ENCODE results near the gene DMBT1.

DNA sequence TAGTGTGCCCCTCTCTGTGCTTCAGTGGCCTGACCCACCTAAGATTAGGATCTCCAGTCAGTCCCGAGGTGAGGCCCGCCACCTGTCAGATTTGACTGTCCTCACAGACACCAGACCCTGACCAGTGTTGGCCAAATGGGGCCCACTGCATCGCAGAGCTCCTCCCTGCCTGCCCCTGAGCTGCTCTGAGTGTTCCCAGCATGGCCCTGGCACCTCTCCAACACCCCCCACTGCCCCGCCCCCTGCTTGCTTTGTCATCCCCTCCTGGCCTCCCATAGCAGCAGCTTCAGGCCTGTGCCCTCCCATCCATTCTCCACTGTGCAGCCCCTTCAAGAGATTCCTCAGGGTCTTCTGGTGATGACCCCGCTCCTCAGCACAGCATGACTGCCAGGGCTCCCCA is 71.5 kb downstream of the DMBT1 start:
- TF ChIP-seq POLR2A (IDR thresholded peaks at IDR 0.05; ENCODE audit: low read depth), result no peak
- TF ChIP-seq, protein P1, sequence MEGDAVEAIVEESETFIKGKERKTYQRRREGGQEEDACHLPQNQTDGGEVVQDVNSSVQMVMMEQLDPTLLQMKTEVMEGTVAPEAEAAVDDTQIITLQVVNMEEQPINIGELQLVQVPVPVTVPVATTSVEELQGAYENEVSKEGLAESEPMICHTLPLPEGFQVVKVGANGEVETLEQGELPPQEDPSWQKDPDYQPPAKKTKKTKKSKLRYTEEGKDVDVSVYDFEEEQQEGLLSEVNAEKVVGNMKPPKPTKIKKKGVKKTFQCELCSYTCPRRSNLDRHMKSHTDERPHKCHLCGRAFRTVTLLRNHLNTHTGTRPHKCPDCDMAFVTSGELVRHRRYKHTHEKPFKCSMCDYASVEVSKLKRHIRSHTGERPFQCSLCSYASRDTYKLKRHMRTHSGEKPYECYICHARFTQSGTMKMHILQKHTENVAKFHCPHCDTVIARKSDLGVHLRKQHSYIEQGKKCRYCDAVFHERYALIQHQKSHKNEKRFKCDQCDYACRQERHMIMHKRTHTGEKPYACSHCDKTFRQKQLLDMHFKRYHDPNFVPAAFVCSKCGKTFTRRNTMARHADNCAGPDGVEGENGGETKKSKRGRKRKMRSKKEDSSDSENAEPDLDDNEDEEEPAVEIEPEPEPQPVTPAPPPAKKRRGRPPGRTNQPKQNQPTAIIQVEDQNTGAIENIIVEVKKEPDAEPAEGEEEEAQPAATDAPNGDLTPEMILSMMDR (IDR thresholded peaks at IDR 0.05), result no peak
- TF ChIP-seq EP300 (IDR thresholded peaks at IDR 0.05), result no peak
- no peak for TF ChIP-seq POLR2AphosphoS5 (IDR thresholded peaks at IDR 0.05)
